NCI-H446 (cell line): Measurements from ENCODE around the gene ANKRD63.

Experiments used
- DNase-seq, 2 experiments: peaks; one replicate each; lab custom pipeline; 2025; lab: John Stamatoyannopoulos, UW

Gene ANKRD63, protein sequence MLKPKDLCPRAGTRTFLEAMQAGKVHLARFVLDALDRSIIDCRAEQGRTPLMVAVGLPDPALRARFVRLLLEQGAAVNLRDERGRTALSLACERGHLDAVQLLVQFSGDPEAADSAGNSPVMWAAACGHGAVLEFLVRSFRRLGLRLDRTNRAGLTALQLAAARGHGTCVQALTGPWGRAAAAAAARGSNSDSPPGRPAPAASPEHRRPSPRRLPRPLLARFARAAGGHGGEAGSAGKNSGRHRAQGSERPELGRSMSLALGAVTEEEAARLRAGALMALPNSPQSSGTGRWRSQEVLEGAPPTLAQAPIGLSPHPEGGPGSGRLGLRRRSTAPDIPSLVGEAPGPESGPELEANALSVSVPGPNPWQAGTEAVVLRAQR

DNA sequence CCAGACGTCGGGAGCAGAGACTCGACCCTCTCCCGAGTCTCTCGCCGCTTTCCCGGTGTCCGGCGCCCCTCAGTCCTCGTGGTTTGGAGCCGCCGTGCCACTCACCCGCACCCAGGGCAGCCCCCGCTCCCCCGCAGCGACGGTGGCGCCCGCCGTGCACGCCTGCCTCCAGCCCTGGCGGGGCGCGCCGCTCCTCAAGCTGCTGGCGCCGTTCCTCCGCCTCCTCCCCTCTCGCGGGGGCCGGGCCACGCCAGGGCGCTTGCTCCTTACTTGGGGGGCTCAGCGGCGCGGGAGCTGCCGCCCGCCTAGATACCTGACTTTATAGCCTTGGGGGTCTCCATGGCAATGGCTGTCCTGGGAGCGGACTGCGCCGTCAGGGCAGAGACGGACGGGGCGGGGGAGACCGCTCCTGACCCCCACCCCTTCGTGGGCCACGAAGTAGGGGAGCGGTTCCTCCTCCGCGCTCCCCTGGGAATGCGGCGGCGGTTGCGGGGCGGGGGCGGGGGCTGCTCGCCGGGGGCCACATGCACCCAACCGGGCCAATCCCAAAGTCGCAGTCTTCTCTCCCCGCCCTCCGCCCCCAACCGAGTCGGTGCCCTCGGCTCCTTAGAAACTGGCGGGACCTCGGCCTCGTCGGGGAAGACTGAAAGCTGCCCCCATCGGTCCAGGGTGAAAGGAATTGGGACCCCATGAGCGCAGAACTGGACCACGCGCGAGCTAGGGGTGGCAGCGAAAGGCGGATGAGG lies at the start of gene ANKRD63:
Gene ANKRD63 (minus strand): TSS at position 196 of the 746 bp plus-strand sequence. CDS start 478 bp downstream, outside the sequence.
- DNase-seq: peak in 1 of 2 experiments; percentile 36

DNA sequence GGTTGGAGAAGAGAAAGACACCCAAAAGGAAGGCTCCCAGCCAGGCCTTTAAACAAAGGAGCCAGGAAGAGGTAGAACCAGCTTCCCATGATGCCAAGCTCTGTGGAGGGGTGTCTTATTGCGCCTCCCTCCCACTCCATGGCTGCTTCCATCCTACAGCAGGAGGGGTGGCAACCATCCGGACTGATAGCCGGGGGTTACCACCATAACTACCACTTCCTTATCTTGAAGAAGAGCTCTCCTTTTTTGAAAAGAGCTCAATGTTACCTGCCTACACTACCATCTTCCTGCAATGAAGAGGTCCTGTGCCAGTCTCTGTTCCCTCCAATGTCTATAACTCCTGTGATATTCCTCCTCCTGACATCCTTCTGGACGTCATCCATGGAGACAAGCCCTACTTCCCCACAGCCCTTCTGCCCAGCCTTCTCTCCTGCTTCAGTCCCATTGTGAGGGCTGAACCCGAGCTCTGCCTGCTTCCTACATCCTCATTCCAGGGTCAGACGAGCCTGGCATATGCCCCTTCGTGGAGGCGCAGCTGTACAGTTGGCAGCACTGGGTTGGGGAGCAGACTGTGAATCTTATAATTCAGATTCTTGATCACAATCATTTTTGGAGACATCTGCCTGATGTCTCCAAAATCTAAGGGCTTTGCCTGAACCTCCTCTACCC lies 49.4 kb upstream of the ANKRD63 start:
- no peak for DNase-seq

DNA sequence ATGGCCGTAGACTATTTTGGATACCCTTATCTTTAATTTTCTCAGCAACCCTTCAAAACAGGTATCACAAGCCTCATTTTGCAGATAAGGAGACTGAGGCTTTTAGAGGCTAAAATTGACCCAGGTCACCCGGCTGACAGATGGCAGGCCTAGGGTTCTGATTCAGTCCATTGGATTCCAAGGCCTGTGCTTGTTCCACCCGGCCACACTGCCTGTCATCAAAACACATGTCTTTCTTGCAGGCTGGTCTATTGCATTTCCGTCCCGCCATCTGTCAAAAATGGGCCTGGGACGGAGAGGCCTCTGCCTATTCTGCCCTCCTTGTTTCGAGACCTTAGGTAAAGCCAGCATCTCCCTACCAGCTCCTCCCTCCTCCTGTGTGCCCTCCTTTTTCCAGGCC lies 48.8 kb upstream of the ANKRD63 start:
- no peak for DNase-seq

DNA sequence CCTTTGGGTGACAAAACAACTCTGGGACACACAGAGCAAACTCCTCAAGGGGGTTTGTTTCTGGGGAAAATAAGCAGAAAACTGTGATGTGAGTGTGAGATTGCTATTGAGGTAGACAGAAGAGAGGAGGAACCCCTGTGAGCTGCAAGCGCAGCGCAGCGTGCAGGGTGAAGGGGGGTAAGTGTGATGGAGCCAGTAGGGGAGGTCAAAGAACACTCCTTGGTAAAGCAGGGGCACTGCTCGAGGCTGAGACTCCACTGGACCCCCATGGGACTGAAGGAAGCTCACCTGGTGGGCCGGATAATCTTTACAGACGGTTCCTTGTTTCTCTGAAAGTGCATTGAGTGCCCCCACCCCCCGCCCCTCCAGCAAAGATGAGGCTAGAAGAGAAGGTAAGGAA lies 48.2 kb upstream of the ANKRD63 start:
- no peak for DNase-seq

DNA sequence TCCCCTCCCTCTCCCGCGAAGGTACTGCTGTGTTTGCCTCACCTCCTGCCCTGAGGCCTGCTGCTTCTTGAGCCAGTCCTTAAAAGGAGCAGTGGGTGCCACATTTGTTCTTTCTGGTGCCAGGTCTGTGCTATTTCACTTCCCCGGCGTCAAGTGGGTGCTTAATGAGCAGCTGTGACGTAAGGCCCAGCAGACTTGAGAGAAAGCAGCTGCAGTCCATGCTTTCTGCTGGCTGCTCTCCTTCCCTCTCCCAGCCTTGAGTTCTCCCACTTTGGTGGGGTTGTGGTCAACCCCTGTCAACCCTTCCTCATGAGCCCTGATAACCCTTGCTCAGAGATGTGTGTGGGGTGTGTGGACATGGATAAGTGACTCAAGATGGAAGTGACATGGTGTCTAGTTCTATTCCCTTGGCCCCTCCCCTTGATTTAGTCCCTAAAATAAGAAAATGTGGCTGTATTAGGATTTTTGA lies 47.5 kb upstream of the ANKRD63 start:
- no peak for DNase-seq

DNA sequence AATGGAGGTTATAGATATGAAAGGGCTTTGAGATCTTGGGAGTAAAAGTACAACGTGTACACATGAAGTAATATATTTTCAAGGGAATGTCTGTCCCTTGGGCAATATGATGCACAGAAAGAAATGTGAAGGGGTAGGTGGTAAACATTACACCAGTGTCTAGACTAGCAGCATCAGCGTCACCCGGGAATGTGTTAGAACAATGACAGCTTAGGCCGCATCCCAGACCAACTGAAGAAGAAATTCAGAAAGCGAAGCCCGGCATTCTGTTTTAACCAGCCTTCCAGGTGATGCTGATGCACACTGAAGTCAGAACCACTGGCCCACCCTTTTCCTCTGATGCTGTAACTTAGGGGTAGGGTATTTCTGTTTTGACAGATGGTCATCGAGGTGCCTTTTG lies 46.9 kb upstream of the ANKRD63 start:
- no peak for DNase-seq

DNA sequence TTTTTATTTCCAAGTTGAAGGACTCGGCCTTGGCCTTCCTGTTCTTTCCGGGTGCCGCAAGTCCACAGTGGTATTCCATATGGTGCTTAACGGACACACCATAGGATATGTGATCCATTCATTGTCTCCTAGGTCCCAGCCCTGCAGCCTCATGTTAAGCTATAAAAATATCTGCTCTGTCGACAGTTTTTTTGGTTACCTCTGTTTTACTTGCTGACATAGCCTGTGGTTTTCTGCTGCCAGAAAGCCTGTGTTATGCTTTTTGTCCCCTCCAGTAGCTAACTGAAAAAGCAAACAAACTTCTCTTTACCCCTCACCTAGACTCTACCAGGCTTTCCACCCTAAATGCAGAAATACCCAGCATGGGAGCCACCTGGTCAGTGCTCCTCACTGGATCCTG lies 45.9 kb upstream of the ANKRD63 start:
- DNase-seq: no peak

DNA sequence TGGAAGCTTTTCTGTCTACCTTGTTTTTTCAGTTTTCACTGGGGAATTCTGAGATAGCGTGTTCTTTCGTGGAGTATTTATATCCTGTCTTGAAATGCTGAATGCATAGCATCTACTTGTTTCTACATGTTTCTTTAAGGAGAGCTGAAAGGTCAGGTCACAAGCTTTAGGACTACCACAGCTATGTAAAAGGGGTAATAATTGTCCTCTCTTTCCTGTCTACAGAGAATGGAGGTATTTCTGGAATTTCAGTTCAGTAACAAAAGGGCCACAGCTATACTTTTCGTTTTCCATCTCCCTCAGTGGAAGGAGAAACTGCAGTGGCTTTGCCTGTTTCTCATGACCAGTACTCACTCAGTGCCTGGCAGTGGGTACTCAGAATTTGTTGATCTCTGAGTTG lies 45.3 kb upstream of the ANKRD63 start:
- no peak for DNase-seq

DNA sequence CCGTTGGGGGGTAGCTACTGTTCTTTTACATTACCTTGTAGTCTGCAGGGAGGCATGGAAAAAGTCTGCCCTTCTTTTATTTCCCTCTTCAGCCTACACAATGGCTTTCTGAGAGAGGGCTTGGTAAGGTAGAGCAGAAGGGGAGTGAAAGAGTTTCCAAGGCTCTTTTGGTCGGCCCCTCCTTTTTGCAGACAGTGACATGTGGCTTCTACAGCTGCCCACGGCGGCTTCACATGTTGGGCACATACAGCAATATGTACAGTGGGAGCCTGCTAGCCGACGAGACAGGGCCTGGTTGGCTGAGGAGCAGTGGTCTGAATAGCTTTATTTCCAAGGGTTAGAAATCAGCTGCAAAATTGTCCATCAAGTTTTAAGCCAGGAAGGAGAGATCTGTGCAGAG lies 44.6 kb upstream of the ANKRD63 start:
- DNase-seq: no peak

DNA sequence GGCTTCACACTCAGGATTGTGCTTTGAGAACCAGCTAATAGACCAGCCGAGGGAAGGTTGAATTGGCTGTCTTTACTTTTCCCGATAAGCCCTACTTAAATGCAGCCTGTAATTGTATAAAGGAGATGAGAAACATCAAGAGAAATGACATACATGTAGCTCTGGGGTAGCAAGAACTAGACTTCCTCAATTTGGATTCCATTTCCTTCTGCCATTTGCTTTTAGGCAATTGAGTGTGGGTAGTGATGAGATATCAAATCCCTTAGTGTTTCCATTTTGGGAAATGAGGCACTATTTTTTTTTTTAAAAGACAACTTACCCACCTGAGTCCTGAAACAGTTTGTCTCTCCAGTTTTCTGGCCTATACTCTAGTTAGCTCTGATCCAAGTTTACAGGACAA lies 42.8 kb upstream of the ANKRD63 start:
- DNase-seq: no peak

DNA sequence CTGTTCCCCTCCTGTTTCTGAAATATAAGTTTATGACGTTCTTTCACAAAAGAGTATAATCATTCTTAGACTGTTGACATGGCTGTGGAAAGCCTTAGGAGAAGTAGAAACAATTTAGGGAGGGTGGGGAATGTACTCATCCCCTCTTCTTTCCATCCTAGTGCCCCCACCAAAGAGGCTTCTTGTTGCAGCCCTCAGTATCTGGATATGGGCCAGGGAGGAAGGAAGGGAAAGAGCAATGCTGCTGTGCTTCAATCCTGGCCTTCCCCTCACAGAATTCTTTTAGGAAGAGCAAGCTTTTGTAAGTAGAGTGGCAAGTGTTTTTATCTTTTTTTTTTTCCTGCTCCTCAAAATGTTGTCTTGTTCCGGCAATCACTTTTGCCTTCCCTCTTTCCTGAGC lies 42.3 kb upstream of the ANKRD63 start:
- peak in 1 of 2 experiments; percentile 13 for DNase-seq

DNA sequence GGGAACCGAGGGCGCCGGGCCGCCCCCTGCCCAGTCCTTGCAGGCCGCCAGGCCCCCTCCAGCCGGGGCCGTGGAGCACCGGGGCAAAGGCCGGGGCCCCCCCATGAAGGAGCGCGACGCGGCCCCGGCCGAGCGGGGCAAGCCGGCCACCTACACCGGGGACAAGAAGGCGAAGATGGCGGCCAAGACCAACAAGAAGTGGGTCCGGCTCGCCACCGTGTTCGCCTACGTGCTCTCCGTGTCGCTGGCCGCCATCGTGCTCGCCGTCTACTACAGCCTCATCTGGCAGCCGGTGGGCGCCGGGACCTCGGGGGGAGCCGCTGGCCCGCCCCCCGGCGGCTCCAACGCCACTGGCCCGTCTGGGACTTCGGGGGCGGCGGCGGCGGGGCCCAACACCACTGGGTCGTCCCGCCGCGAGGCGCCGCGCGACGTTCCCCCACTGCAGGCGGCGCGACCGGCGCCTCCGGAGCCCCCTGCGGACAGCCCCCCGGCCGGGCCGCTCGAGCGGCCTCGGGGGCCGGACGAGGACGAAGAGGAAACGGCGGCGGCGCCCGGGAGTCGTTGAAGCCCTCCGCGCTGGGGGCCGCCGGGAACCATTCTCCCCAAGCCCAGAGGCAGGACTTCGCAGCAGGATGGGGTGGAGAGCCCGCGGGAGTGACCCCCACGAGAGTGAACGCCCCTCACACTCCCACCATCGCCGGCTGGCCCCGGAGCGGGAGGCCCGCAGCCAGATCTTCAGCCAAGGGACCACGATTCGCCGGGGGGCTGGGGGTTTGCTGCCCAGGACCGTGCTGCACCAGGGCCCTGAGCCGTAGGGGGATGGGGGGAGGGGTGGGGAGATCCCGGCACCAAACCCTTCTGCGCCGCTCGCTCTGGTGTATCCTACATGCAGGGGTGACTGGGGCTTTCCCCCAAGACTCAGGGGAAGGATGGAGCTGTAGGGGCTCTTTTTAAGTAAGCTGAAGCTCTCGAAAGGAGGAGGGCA lies 41.4 kb upstream of the ANKRD63 start:
- no peak for DNase-seq

DNA sequence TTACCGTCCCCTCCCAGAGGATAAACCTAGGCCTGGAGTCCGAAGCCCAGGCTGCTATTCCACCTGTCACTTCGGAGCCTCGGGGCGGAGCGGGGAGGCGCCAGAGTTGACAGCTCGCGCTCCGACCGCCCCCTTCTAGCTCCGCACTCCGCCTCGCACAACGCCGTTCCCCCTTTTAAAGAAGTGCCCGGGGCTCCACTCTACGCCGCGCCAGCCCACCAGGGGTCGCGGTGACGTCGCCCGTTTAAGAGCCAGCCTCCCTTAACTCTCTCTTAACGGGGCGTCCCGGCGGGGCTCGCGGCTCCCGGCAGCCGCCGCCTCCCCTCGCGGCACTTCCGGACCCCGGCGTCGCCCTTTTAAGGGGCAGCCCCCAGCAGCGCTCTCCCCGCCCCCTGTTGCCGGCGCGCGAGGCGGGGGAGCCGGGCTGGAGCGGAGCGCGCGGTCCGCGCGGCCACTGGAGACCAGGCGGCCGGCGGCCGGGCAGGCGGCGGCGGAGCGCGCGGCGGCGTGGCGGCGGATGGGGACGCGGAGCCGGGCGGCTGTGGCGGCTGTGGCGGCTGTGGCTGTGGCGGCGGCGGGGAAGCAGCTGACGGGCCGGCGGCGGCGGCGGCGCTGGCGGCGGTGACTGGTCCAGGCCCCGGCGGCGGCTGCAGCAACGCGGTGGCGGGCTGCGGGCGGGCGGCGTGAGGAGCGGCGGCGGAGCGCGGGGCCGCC lies 40.5 kb upstream of the ANKRD63 start, which contains the start of gene INAFM2:
Gene INAFM2 (plus strand): TSS at position 454 of the 714 bp plus-strand sequence. CDS start 364 bp downstream, outside the sequence.
- peak; percentile 89 to 93 for DNase-seq

DNA sequence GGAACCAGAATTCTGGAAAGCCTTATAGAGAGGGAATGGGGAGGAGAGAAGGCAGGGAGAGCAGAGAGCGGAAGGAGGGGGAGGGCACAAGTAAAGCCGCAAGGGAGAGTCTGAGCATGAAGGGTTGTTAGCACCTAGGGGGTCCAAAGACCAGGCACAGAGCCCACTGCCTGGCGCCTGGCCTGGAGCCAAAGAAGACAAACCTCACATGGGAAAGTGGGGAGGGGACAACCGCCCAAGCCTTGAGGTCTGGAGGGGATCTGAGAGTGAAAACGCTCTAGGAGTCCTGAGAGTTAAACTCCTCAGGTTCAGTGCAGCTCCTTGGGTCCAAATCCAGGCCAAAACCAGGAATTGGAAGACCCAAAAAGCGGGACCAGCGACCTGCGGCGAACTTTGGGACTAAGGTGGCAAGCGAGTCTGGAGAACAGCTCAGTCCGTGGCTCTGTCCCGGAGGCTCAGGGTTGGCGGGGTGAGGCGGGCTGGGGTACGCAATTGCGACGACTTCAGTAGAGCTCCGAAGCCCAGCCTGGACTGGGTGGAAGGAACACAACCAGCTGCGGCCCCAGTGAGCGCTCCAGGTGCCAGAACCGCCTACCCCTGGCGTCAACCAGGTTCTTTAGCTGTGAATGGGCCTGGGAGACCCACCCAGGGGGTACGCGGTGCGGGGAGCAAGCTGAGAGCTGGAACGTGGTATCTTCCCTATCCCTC lies 39.8 kb upstream of the ANKRD63 start:
- DNase-seq: peak; percentile 61 to 70

DNA sequence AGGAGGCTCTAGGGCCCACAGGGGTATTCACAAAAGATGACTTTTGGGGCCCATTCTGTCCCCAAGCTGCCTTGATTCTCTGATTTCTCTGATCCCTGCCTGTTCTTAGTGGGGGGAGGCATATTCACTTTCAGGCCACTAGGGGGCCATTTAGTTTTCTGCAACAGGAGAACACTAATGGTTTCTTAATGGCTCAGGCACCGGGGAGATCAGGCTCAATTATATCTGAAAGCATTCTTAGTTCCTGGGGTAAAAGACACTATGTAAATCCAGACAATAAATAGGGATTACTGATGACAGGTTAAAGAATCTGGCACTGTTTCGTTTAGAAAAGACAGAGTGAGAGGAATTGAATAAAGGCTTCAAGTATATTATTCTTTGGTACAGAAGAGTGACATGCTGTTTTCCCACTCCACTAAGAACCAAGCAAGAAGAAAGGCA lies 38.1 kb upstream of the ANKRD63 start:
- peak in 1 of 2 experiments; percentile 78 for DNase-seq

DNA sequence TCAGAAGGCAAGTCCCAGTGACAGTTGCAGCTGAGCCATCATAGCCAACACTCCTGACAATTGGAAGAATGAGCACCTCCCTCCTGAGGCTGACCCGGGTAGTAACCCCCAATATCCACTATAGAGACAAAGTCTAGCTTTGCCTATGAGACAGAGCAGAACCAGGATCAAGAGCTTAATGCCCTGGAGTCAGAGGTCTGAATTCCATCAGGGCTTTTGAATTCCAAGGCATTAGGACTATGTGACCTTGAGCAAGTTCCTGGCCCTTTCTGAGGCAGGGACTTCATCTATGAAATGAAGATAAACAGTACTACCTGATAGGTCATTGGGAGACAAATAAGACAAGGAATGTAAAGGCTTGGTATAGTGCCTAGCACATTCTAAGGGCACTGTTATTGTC lies 37.5 kb upstream of the ANKRD63 start:
- no peak for DNase-seq

DNA sequence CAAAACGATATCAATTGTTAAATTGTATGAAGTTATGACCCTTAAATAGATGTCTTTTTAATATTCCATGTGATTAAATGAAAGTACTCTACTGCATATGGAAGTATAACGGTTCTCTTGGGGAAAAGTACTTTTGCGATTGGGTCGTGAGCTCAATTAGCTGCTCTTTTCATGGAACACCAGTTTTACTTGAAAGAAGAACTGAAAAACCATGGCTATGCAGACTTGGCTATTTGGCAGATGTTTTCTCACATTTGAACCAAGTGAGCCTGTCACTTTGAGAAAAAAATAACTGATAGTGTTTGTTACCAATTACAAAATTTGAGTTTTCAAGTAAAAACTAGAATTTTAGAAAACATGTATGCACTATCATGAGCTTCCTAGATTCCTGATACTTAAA lies 34.7 kb upstream of the ANKRD63 start:
- DNase-seq: no peak

DNA sequence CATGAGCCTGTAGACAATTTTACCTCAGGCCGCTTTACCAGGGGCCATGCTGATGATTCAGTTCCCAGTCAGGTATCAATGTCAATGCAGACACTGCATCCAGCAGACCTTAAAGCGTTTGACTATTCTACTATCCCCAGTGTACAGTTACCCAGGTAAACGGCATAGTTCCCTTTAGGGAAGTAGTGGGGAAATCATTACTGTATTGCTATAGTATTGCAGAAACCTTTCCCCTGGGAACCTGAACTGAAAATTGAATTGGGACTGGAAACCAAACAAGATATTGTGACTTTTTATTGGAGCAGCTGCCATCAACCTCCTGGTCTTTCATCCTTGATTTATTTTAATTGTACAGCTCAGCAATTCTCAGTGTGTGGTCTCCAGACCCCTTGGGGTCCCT lies 34.1 kb upstream of the ANKRD63 start:
- no peak for DNase-seq

DNA sequence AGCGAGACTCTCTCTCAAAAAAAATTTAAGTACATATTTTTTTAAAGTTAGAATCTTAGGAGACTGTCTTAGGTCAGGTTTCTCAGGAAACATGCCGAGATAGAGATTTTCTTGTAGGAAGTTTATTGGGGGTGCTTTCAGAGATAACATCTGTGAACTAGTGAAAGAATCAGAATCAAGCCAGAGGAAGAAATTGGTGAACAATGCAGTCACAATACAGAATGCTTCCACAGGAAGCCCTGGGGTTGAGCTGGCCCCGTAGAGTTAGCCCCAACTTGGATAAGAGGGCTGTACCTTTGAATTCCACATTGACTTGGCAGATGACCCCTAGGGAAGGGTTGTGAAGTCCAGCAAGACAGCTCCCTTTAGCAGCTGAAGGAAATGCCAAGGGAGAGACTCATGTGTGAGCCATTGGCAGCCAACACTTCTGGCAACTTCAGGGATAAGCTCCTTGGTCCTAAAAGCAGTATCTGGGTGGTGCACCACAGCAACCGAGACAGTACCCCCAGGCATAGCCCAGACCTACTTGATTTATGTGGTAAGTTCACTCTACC lies 31.9 kb upstream of the ANKRD63 start:
- DNase-seq: no peak
